ENCODE results near the gene HNF4A. TPM values are rescaled to one million over a fixed set of nuclear protein-coding genes. Genes with fewer than 3 reads are reported as not detected.

Gene HNF4A
- total and polyA plus RNA-seq, 2 of the 13 experiments (the other 11 are each of a cell fraction or from before 2014, with no cell fraction given) = 80.9 to 169 TPM

- Histone ChIP-seq H3K4me1 (ENCODE audit: insufficient read depth, low read length) (peaks cover 85% of the 10 kb centered on the region), H3K9ac (ENCODE audit: insufficient read depth, low read depth, low read length) (no peak overlapping the region), H2AFZ (ENCODE audit: low read length) (no peak overlapping the region), H3K4me2 (ENCODE audit: low read depth, low read length) (no peak overlapping the region), H3K9me3 (ENCODE audit: low read length) (no peaks in the 10 kb centered on the region), H4K20me1 (ENCODE audit: insufficient read depth, low read length) (peaks cover 17% of the 10 kb centered on the region; the same call in 1 of the 2 replicates), H3K79me2 (ENCODE audit: insufficient read depth, low read length) (peaks cover 61% of the 10 kb centered on the region), H3K36me3 (replicated peaks in 1 of 2; ENCODE audit: control insufficient read depth in 1 of 2, insufficient read depth in 2 of 2, low read length in 2 of 2) (peaks cover 4 to 8% of the 10 kb centered on the region in 2 experiments; a peak in 3 of 5 replicates), H3K27me3 (ENCODE audit: control insufficient read depth in 1 of 2, insufficient read depth in 2 of 2, low read length in 2 of 2) (no peaks in the 10 kb centered on the region; a peak in 1 of 5 replicates), H3K27ac (ENCODE audit: extremely low read length, insufficient read depth, low read length) (no peak overlapping the region), H3K4me3 (replicated peaks in 1 of 3; ENCODE audit: insufficient read depth in 1 of 3, low read depth in 2 of 3, low read length in 3 of 3) (no peak overlapping the region)
- FAIRE-seq (no peak), ATAC-seq (no peak), DNase-seq (ENCODE audit: low spot score) (no peak)
- CTCF ChIA-PET (ENCODE audit: low intra/inter-chr PET ratio, low total read pairs) = no interaction called here
- TF ChIP-seq ASH2L (IDR thresholded peaks at IDR 0.05; ENCODE audit: insufficient read length, low read depth, low read length) (no peak), DPF2 (CRISPR knock-in tag; IDR thresholded peaks at IDR 0.05; ENCODE audit: borderline replicate concordance, low read depth) (0 out of 2 replicates have a peak, but pooled peaks have one; percentile 20), CREM (IDR thresholded peaks at IDR 0.05) (no peak), CREM (CRISPR knock-in tag; IDR thresholded peaks at IDR 0.05) (no peak), NCOA2 (CRISPR knock-in tag; IDR thresholded peaks at IDR 0.05) (no peak), HIC2 (CRISPR knock-in tag; IDR thresholded peaks at IDR 0.05; ENCODE audit: low read depth) (no peak), ZNF24 (IDR thresholded peaks at IDR 0.05) (peak; percentile 90), ZSCAN25 (CRISPR knock-in tag; IDR thresholded peaks at IDR 0.05) (no peak), ZNF569 (CRISPR knock-in tag; IDR thresholded peaks at IDR 0.05; ENCODE audit: borderline replicate concordance) (no peak), HDAC2 (CRISPR knock-in tag; IDR thresholded peaks at IDR 0.05) (0 out of 2 replicates have a peak, but pooled peaks have one; percentile 28), CEBPB (IDR thresholded peaks at IDR 0.05; ENCODE audit: borderline replicate concordance, low read depth, low read length) (no peak), ZFP1 (CRISPR knock-in tag; IDR thresholded peaks at IDR 0.05) (no peak), HNF4G (IDR thresholded peaks at IDR 0.05; ENCODE audit: borderline replicate concordance, low read depth, low read length) (no peak), HNF4G (CRISPR knock-in tag; IDR thresholded peaks at IDR 0.05; ENCODE audit: borderline replicate concordance, low read depth) (0 out of 2 replicates have a peak, but pooled peaks have one; percentile 10), EP300 (IDR thresholded peaks at IDR 0.05; ENCODE audit: low read depth in 2 of 2, low read length in 2 of 2) (no peak), EP300 (CRISPR knock-in tag; IDR thresholded peaks at IDR 0.05; ENCODE audit: borderline replicate concordance) (0 out of 2 replicates have a peak, but pooled peaks have one; percentile 18)
- WGBS (ENCODE audit: low lambda C conversion rate) = 82% methylated on average over 3 of the region's 3 CpGs
- in situ Hi-C loops (cut with HindIII; ENCODE audit: extremely low pct_ligation_motif_present, low pct_unique_long_range_greater_than_20kb) = no loop called here
- no TSS peak for BruUV-seq (replicated peaks)
- intact Hi-C loops (cut with micrococcal nuclease; ENCODE audit: unreplicated experiment) = no loop called here
- POLR2A ChIA-PET = interaction anchor here (1.3 to 10.8 kb wide), 5 partner anchors 11 to 34 kb away, joined by 4 to 556 read pairs (median 5); no protein-coding TSS in a partner anchor
These were observed 43.9 kb downstream of the HNF4A start for GRCh38 chr20:44399446-44399845.
